Germinal center (tissue), 1 donor: Measurements from ENCODE around the gene AGFG1.

Experiments used
- DNase-seq: peaks from one replicate; pipeline ENCODE4 v3.0.0; 2012; ENCODE audit warnings: mixed read lengths, low spot score

Gene AGFG1

GRCh38 chr2:227471924-227472264 is at the start of gene AGFG1:
TSS of gene AGFG1 (plus strand) at chr2:227472156. CDS start at chr2:227472422, 266 bp downstream.
- peak; percentile 88 for DNase-seq

DNA sequence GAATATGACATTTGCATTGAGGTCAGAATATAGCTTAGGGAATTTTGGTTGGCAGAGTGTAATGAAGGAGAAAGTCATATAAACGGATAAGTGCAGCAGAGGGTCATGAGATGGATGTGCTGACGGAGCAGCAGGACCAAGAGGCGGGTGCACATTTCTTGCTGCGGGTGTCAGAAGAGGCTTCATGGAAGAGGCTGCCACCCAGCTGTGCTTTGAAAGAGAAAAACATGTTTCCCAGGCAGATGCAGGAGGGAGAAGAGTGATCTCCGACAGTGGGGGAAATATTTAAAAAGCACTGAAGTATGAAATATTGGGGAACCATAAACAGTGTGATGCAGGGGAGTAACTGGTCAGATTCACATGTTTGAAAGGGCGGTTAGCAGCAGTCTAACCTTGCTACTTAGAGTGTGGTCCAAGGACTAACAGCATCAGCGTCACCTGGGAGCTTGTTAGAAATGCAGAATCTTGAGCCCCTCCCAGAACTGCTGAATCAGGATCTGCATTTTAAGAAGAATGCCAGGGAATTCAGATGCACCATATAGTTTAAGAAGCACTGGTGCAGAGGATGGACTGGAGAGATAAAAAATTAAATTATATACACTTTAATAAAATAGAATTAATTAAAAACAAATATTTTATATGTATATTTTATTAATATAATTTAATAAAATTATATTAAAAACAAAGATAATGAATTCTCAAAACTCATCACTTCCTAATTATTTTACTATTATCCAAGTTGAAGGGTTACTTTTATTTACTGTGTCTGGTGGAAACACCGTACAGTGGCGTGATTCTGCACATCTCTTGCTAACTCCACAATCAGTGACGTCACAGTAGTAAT is 48.1 kb upstream of the AGFG1 start:
- no peak for DNase-seq

GRCh38 chr2:227428731-227429285 is 43.1 kb upstream of the AGFG1 start:
- DNase-seq, result no peak

DNA sequence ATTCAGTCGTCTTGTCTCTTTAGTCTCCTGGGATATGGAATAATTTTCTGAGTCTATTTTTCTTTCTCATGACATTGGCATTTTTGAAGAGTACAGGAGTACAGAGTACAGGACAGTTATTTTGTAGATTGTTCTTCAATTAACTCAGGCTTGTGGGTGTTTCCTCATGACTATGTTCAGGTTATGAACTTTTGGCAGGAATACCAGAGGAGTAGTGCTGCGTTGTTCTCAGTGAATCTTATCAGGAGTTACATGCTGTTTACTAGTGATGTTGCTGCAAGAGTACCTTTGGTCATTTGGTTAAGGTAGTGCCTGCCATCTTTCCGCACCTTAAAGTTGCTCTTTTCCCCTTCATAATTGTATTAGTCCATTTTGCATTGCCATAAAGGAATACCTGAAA is 41.3 kb upstream of the AGFG1 start:
- no peak for DNase-seq

DNA sequence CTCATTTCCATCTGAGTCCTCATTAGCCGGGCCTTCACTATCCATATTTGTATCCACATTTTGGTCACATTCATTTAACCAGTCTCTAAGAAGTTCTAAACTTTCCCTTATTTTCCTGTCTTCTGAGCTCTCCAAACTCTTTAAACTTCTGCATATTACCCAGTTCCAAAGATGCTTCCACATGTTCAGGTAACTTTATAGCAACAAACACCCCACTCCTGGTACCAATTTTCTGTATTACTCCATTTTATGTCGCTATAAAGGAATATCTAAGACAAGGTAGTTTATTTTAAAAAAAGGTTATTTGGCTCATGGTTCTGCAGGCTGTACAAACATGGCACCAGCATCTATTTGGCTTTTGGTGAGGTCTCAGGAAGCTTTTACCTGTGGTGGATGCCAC is 38.8 kb upstream of the AGFG1 start:
- no peak for DNase-seq

GRCh38 chr2:227436436-227437174 is 35.4 kb upstream of the AGFG1 start:
- DNase-seq, result no peak

- DNase-seq, result no peak
Measured at GRCh38 chr2:227439214-227439613, 32.7 kb upstream of the AGFG1 start.

DNA sequence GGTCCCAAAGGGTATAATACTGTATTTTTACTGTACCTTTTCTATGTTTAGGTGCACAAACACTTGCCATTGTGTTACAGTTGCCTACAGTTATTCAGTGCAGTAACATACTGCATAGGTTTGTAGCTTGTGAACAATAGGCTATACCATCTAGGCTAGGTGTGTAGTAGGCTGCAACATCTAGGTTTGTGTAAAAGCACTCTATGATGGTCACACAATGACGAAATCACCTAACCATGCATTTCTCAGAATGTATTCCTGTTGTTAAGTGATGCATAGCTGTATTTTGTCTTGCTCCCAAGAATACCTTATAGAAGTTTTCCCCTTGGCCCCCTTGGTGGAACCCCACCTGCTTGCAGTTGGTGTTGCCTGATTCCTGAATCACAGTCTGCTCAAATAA is 29.3 kb upstream of the AGFG1 start:
- no peak for DNase-seq

GRCh38 chr2:227443889-227444568 is 27.9 kb upstream of the AGFG1 start:
- DNase-seq, result no peak

- DNase-seq, result no peak
Measured at GRCh38 chr2:227447606-227448005, 24.4 kb upstream of the AGFG1 start.

DNA sequence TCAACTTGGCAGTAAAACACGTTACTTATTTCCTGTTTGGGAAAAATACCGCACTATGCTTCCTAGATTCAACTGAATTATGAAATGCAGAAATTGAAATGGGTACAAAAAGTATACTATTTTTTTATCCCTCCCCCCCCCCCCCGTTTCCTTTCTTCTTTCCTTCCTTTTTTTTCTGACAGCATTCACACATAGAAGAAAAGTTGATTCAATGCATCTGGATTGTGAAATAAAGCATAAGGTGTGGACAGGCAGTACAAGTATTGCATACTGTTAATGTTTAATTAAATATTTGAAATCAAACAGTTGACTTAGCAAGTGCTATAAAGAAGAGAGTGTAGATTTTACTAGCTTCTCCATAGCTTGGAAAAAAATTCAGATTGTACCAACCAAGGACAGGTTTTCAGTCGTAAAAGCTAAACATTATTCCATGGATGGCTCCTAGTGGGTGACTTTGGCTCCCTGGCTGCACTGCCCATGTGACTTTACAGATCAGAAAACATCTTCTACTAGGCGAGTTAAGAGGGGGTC is 21.6 kb upstream of the AGFG1 start:
- DNase-seq, result no peak

DNA sequence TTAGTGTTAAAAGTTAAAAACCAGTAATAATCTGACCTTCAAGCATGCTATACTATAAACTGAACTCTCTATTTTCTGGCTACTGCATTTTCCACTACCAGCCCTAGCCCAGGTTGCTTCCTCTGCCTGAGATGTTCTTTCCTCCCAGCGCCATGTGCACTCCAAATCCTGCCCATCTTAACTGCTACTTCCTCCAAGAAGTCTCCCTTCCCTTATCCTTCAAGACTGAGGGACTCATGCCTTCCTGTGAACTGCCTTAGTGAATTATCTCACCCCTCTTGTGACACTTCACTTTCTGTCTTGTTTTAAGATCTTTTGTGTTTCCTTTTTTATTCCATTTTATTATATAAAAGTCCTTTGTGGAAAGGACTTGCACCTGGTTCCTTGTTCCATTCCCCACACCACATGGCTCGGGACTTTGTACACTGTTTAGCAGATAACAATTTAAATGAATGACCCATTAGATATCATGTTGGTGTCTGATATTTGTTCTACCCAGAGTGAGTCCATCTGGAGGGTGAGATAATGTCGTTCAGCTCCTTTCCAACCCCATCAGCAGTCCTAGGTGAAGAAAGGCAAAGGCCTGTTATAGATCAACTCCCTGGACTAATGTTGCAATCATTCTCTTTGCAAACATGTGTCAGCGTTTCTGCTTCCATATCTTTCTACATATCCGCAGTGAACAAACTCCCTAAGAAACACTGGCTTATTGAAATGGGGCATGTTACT is 20.9 kb upstream of the AGFG1 start:
- no peak for DNase-seq

GRCh38 chr2:227451655-227451992 is 20.3 kb upstream of the AGFG1 start:
- DNase-seq, result no peak

GRCh38 chr2:227453810-227454209 is 18.1 kb upstream of the AGFG1 start:
- DNase-seq, result no peak

DNA sequence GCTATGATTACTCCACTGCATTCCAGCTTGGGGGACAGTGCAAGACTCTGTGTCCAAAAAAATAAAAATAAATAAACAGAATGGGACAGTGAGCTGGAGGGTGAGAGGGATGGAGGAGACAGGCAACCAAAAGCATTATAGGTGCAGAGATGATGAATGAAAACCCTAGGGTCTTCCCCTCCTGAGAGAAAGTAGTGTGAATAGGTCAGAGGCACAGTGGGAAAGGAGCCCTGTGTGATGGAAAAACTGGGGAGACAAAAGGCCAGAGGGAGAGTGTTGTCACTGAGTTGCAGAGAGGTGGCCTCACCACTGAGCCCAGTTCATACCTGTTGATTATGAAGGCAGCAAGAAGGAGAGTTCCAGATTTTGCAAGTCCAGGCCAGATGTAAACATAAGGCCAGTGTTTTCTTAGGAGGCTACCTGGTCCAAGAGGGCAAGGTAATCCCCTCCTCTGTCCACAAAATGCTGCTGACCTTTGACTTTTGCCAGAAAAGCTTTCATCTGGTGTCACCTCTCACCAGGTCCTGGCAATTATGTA is 17.6 kb upstream of the AGFG1 start:
- DNase-seq, result no peak

- no peak for DNase-seq
Measured at GRCh38 chr2:227455200-227455599, 16.8 kb upstream of the AGFG1 start.

DNA sequence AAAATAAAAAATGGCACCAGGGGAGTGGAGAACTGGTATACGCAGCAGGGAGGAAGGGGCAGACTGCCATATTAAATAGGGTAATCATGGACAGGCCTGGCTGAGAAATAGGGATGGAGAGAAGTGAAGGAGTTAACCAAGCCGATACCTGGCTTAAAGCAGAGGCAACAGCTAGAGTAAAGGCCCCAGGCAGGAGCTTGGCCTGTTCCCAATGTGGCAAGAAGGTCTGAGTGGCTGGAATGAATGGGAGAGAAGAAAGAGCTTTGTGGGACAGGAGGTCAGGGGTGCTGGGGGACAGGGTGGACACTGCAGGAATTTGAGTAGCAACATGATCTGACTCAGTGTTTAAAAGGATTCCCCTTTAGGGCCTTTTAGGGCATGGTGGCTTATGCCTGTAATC is 15.9 kb upstream of the AGFG1 start:
- DNase-seq, result no peak

GRCh38 chr2:227456772-227457171 is 15.2 kb upstream of the AGFG1 start:
- peak; percentile 71 for DNase-seq

DNA sequence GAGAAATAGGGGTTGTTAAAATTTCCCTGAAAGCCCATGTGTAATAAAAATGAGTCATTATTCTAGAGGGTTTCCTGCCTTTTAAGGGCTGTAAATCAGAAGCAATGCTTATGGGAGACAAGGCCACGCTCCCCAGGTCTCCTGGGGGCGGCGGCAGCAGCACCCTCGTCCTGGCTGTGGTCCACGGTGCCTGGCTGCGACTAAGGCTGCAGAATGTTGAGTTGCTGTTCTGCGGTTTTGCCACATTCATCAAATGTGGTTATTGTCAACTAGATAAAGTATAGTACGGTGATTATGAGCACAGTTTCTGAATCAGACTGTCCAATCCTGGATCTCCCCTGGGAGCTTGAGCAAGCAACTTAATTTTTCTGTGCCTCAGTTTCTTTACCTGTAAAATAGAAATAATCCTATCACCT is 11.9 kb upstream of the AGFG1 start:
- DNase-seq, result peak; percentile 44

GRCh38 chr2:227460833-227461232 is 11.1 kb upstream of the AGFG1 start:
- DNase-seq, result no peak

DNA sequence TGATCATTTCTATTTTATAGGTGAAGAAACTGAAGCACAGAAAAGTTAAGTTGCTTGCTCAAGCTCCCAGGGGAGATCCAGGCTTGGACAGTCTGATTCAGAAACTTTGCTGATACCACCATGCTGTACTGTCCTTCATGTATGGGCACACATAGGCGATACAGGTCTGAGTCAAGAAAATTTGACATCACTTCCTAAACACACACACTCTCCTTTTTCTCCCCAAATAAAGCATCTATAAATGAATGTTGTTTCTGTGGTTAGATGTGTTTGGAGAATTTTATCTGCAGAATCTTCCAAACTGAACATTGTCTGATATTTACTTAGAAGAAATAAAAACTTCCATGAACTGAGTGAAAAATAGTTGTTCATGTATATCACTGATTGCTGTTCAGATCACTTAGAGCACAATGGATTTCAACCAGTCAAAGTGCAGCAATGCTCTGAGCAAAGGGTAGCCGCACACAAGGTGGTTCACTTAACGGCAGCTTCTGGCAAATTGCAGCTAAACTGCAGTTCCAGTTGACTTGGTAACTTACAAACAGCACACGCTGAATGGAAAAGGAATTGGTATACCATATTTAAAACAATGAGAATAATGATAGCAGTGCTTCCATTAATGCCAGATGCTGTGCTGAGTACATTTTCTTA is 10.0 kb upstream of the AGFG1 start:
- DNase-seq, result no peak
